ENCODE results near the gene GIPC1.
A peak's percentile ranks its signal among the peaks of the same experiment; 100 is the strongest.

The GIPC1 gene

GRCh38 chr19:14512406-14512961 lies 16.6 kb upstream of the GIPC1 start:
- H3K4me2 ChIP-seq (ENCODE audit: low read length), result no peak overlapping the region
- H3K4ac ChIP-seq (ENCODE audit: low read depth, low read length), result no peak overlapping the region
- no peak overlapping the region for H4K91ac ChIP-seq (ENCODE audit: low read depth, low read length)
- no peak overlapping the region for H4K8ac ChIP-seq (ENCODE audit: low read depth, low read length)
- H3K27ac ChIP-seq (ENCODE audit: low read depth, low read length), result no peak overlapping the region
- H3K9ac ChIP-seq (ENCODE audit: low read length), result no peak overlapping the region
- H2AFZ ChIP-seq (ENCODE audit: insufficient read depth, low read length, poor library complexity), result no peak overlapping the region
- no peak overlapping the region for H4K12ac ChIP-seq (ENCODE audit: low read depth, low read length)
- H3K79me2 ChIP-seq (ENCODE audit: control insufficient read depth, insufficient read depth, low read length, poor library complexity), result peaks cover 13% of the 10 kb centered on the region
- no peaks in the 10 kb centered on the region for H3K27me3 ChIP-seq (ENCODE audit: insufficient read depth, low read length)
- DNase-seq, result peak; percentile 53 to 66
- H3K9me3 ChIP-seq (ENCODE audit: insufficient read depth, low read depth, low read length), result no peaks in the 10 kb centered on the region
- peaks cover 25 to 28% of the 10 kb centered on the region in 2 experiments for H3K36me3 ChIP-seq (ENCODE audit: control insufficient read depth in 1 of 2, insufficient read depth in 2 of 2, low read length in 2 of 2)
- H2BK12ac ChIP-seq (ENCODE audit: low read length), result no peak overlapping the region
- H3K4me1 ChIP-seq (ENCODE audit: control insufficient read depth in 1 of 2, insufficient read depth in 2 of 2, low read length in 2 of 2), result peaks cover 10 to 13% of the 10 kb centered on the region in 2 experiments
- peaks cover 2% of the 10 kb centered on the region for H3K79me1 ChIP-seq (ENCODE audit: low read length)
- H3K23ac ChIP-seq (ENCODE audit: low read length), result no peak overlapping the region
- H3K18ac ChIP-seq (ENCODE audit: low read length), result no peak overlapping the region
- H3K4me3 ChIP-seq (ENCODE audit: low read depth, low read length), result no peak overlapping the region
- no CpG with 5 or more reads among the region's 14 CpGs for WGBS (ENCODE audit: extremely low coverage, insufficient coverage, insufficient read length)
- H3K14ac ChIP-seq (ENCODE audit: low read length), result no peak overlapping the region
- no peak overlapping the region for H2BK120ac ChIP-seq (ENCODE audit: insufficient read depth, low read length, poor library complexity)
- no peak overlapping the region for H2BK5ac ChIP-seq (ENCODE audit: low read depth, low read length, poor library complexity)
- H2AK5ac ChIP-seq (ENCODE audit: low read length), result no peak overlapping the region

- Histone ChIP-seq H4K91ac (ENCODE audit: low read depth, low read length) (no peak overlapping the region), H3K27ac (ENCODE audit: low read depth, low read length) (no peak overlapping the region), H2AK5ac (ENCODE audit: low read length) (no peak overlapping the region), H3K23ac (ENCODE audit: low read length) (no peak overlapping the region), H3K4me1 (ENCODE audit: control insufficient read depth in 1 of 2, insufficient read depth in 2 of 2, low read length in 2 of 2) (peaks cover 7% of the 10 kb centered on the region in 2 experiments), H3K14ac (ENCODE audit: low read length) (no peak overlapping the region), H2BK120ac (ENCODE audit: insufficient read depth, low read length, poor library complexity) (no peak overlapping the region), H3K4me2 (ENCODE audit: low read length) (no peak overlapping the region), H3K36me3 (ENCODE audit: control insufficient read depth in 1 of 2, insufficient read depth in 2 of 2, low read length in 2 of 2) (peaks cover 20 to 23% of the 10 kb centered on the region in 2 experiments), H3K27me3 (ENCODE audit: insufficient read depth, low read length) (no peaks in the 10 kb centered on the region), H3K9ac (ENCODE audit: low read length) (no peak overlapping the region), H4K8ac (ENCODE audit: low read depth, low read length) (no peak overlapping the region), H3K79me1 (ENCODE audit: low read length) (peaks cover 2% of the 10 kb centered on the region), H3K4ac (ENCODE audit: low read depth, low read length) (no peak overlapping the region), H2BK12ac (ENCODE audit: low read length) (no peak overlapping the region), H2BK5ac (ENCODE audit: low read depth, low read length, poor library complexity) (no peak overlapping the region), H3K9me3 (ENCODE audit: insufficient read depth, low read depth, low read length) (no peaks in the 10 kb centered on the region), H3K4me3 (ENCODE audit: low read depth, low read length) (no peak overlapping the region), H2AFZ (ENCODE audit: insufficient read depth, low read length, poor library complexity) (no peak overlapping the region), H3K18ac (ENCODE audit: low read length) (no peak overlapping the region), H3K79me2 (ENCODE audit: control insufficient read depth, insufficient read depth, low read length, poor library complexity) (peaks cover 1% of the 10 kb centered on the region), H4K12ac (ENCODE audit: low read depth, low read length) (no peak overlapping the region)
- WGBS (ENCODE audit: extremely low coverage, insufficient coverage, insufficient read length), result no CpG with 5 or more reads among the region's 4 CpGs
- peak in 1 of 2 donors; percentile 53 for DNase-seq
Measured at GRCh38 chr19:14511229-14511593, 15.3 kb upstream of the GIPC1 start.

- no peak overlapping the region for H4K8ac ChIP-seq (ENCODE audit: low read depth, low read length)
- H3K4me1 ChIP-seq (ENCODE audit: control insufficient read depth in 1 of 2, insufficient read depth in 2 of 2, low read length in 2 of 2), result peaks cover 5 to 9% of the 10 kb centered on the region in 2 experiments
- no peak overlapping the region for H3K9ac ChIP-seq (ENCODE audit: low read length)
- no peak overlapping the region for H3K23ac ChIP-seq (ENCODE audit: low read length)
- H4K91ac ChIP-seq (ENCODE audit: low read depth, low read length), result no peak overlapping the region
- H2AFZ ChIP-seq (ENCODE audit: insufficient read depth, low read length, poor library complexity), result no peak overlapping the region
- H3K79me1 ChIP-seq (ENCODE audit: low read length), result peaks cover 7% of the 10 kb centered on the region
- no peaks in the 10 kb centered on the region for H3K79me2 ChIP-seq (ENCODE audit: control insufficient read depth, insufficient read depth, low read length, poor library complexity)
- H3K4ac ChIP-seq (ENCODE audit: low read depth, low read length), result no peak overlapping the region
- no peak overlapping the region for H2BK5ac ChIP-seq (ENCODE audit: low read depth, low read length, poor library complexity)
- H3K18ac ChIP-seq (ENCODE audit: low read length), result no peak overlapping the region
- H3K4me3 ChIP-seq (ENCODE audit: low read depth, low read length), result no peak overlapping the region
- WGBS (ENCODE audit: extremely low coverage, insufficient coverage, insufficient read length), result no CpG with 5 or more reads among the region's 22 CpGs
- no peak overlapping the region for H2AK5ac ChIP-seq (ENCODE audit: low read length)
- H3K36me3 ChIP-seq (ENCODE audit: control insufficient read depth in 1 of 2, insufficient read depth in 2 of 2, low read length in 2 of 2), result peaks cover 13 to 17% of the 10 kb centered on the region in 2 experiments
- no peaks in the 10 kb centered on the region for H3K27me3 ChIP-seq (ENCODE audit: insufficient read depth, low read length)
- H2BK12ac ChIP-seq (ENCODE audit: low read length), result no peak overlapping the region
- no peak overlapping the region for H2BK120ac ChIP-seq (ENCODE audit: insufficient read depth, low read length, poor library complexity)
- peak; percentile 69 to 77 for DNase-seq
- no peak overlapping the region for H3K14ac ChIP-seq (ENCODE audit: low read length)
- no peak overlapping the region for H3K4me2 ChIP-seq (ENCODE audit: low read length)
- no peaks in the 10 kb centered on the region for H3K9me3 ChIP-seq (ENCODE audit: insufficient read depth, low read depth, low read length)
- no peak overlapping the region for H3K27ac ChIP-seq (ENCODE audit: low read depth, low read length)
- H4K12ac ChIP-seq (ENCODE audit: low read depth, low read length), result no peak overlapping the region
Measured at GRCh38 chr19:14510311-14511228, 14.6 kb upstream of the GIPC1 start.

GRCh38 chr19:14507704-14508542 lies 12.0 kb upstream of the GIPC1 start:
- Histone ChIP-seq H3K14ac (ENCODE audit: low read length) (no peak overlapping the region), H3K9ac (ENCODE audit: low read length) (no peak overlapping the region), H2BK5ac (ENCODE audit: low read depth, low read length, poor library complexity) (no peak overlapping the region), H3K4me1 (ENCODE audit: control insufficient read depth in 1 of 2, insufficient read depth in 2 of 2, low read length in 2 of 2) (peaks cover 7 to 13% of the 10 kb centered on the region in 2 experiments), H3K4me2 (ENCODE audit: low read length) (no peak overlapping the region), H2AK5ac (ENCODE audit: low read length) (no peak overlapping the region), H3K36me3 (ENCODE audit: control insufficient read depth in 1 of 2, insufficient read depth in 2 of 2, low read length in 2 of 2) (no peaks in the 10 kb centered on the region), H3K79me1 (ENCODE audit: low read length) (peaks cover 11% of the 10 kb centered on the region), H3K4ac (ENCODE audit: low read depth, low read length) (no peak overlapping the region), H2BK12ac (ENCODE audit: low read length) (no peak overlapping the region), H3K23ac (ENCODE audit: low read length) (no peak overlapping the region), H3K18ac (ENCODE audit: low read length) (no peak overlapping the region), H4K12ac (ENCODE audit: low read depth, low read length) (no peak overlapping the region), H3K27me3 (ENCODE audit: insufficient read depth, low read length) (no peaks in the 10 kb centered on the region), H3K4me3 (ENCODE audit: low read depth, low read length) (no peak overlapping the region), H2BK120ac (ENCODE audit: insufficient read depth, low read length, poor library complexity) (no peak overlapping the region), H3K9me3 (ENCODE audit: insufficient read depth, low read depth, low read length) (no peaks in the 10 kb centered on the region), H3K79me2 (ENCODE audit: control insufficient read depth, insufficient read depth, low read length, poor library complexity) (no peaks in the 10 kb centered on the region), H2AFZ (ENCODE audit: insufficient read depth, low read length, poor library complexity) (no peak overlapping the region), H3K27ac (ENCODE audit: low read depth, low read length) (no peak overlapping the region), H4K8ac (ENCODE audit: low read depth, low read length) (no peak overlapping the region), H4K91ac (ENCODE audit: low read depth, low read length) (no peak overlapping the region)
- WGBS (ENCODE audit: extremely low coverage, insufficient coverage, insufficient read length), result no CpG with 5 or more reads among the region's 12 CpGs
- DNase-seq, result peak; percentile 91 to 95
